Measurements from ENCODE around the gene EZH1. TPM values are rescaled to one million over a fixed set of nuclear protein-coding genes. Genes with fewer than 3 reads are reported as not detected.

EZH1 gene
- 32.3 TPM for total RNA-seq

GRCh38 chr17:42744806-42745617, at the start of gene EZH1:
EZH1 (minus strand) TSS chr17:42745040; CDS start chr17:42728941, 16,099 bp downstream.

GRCh38 chr17:42779936-42780850, 35.4 kb upstream of the EZH1 start, which contains the start of gene WNK4:
WNK4 (plus strand) TSS chr17:42780610; CDS start chr17:42780699, 89 bp downstream.

GRCh38 chr17:42773290-42774035, 28.6 kb upstream of the EZH1 start, which contains the start of gene VPS25:
VPS25 (plus strand) TSS chr17:42773449; CDS start chr17:42773476, 27 bp downstream.

DNA sequence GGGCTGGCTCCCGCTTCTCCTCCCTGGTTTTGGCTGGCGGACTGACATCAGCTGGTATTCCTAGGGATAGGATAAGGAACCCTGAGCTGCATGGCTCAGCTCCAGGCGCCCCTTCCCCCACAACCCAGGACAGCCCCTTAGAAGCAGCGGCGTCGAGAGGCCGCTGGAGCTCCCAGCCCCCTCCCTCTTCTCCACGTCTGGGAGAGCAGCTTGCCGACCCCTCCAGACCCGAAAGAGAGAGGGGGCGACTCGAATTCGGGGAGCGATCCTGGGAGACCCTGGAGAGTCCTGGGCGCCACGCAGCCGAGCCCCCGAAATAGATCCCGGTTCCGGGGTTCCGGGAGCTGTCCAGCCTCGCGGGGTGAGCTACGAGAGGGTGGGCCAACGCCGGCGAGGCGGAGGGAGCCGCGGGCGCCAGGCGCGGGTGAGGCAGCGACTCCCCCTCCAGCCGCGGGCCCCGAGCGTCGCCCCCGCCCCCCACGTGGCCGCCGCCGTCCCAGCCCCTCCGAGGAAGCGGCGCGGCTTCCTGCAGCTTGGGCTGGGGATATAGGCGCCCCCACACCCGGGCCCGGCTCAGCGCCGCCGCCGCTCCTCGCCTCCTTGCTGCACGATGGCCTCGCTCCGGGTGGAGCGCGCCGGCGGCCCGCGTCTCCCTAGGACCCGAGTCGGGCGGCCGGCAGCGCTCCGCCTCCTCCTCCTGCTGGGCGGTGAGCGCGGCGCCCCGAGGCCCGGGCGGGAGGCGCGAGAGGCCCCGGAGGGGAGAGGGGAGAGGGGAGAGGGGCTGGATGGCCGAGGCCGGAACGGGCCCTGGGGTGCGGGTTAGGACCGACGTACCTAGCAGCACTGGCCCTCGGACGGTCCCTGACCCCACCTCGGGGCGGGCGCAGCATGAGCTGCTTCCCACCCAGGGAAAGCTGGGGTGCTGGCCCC, 16.1 kb upstream of the EZH1 start, which contains the start of gene RAMP2:
RAMP2 (plus strand) TSS at position 576 of the 930 bp plus-strand sequence; CDS start at position 611, 35 bp downstream.

DNA sequence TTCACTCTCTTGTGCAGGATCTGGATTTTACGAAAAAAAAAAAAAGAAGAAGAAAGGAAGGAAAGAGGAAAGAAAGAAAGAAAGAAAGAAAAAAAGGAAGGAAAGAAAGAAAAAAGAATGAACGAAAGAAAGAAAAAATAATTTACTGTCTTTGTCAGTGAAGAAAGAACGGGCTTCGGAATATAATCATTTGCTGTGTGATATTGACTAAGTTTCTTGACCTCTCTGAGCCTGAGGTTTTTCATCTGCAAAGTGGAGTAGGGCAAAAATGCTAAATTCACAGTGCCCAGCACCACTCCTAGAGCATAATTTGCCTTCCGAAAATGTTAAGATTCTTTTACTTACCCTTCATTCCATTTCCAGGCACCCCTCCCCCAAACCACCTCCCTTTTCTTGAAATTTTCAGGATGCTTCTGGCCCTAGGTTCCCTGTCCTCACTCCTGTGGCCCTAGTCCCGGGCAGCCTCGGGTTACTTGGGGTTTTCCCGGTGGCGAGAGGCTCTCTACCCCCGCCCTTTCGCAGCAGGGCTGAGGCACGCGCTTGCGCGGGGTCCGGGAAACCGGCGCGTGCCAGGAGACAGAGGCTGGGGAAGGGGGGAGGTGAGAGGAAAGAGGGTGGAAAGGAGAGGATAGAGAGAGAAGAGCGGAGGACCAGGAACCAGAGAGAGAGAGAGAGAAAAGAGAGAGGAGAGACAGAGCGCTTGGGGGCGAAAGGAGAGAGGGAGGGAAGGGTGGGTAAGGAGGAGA, 62.7 kb downstream of the EZH1 start, which contains the start of gene CNTNAP1:
CNTNAP1 (plus strand) TSS at position 556 of the 746 bp plus-strand sequence. CDS start 299 bp downstream, outside the sequence.

DNA sequence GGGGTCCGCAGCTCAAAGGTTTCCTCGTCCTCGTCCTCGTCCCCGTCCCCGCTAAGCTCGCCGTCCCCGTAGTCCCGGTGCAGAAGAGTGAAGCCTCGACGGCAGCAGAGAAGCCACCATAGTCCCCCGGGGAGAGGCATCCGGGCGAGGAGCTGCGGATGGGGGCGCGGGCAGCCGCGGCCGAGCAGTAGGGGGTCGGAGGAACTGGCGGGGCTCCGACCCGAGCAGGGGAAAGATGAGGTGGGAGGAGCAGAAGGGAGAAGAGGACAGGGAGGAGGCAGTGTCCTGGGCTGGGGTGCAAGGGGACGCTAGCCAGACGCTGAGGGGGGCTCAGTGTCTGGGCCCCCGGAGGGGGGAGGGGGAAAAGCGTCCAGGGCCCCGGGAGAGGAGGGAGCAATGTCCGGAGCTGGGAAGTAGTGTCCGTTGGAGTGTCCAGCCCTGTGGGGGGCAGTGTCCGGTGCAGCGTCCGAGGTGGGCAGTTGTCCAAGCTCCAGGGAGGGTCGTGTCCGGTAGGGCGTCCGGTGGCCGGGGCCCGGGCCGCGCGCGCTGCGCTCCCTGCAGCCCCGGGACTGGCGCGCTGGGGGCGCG, 68.3 kb downstream of the EZH1 start, which contains the start of gene PLEKHH3:
PLEKHH3 (minus strand) TSS at position 571 of the 588 bp plus-strand sequence; CDS start at position 140, 431 bp downstream.

DNA sequence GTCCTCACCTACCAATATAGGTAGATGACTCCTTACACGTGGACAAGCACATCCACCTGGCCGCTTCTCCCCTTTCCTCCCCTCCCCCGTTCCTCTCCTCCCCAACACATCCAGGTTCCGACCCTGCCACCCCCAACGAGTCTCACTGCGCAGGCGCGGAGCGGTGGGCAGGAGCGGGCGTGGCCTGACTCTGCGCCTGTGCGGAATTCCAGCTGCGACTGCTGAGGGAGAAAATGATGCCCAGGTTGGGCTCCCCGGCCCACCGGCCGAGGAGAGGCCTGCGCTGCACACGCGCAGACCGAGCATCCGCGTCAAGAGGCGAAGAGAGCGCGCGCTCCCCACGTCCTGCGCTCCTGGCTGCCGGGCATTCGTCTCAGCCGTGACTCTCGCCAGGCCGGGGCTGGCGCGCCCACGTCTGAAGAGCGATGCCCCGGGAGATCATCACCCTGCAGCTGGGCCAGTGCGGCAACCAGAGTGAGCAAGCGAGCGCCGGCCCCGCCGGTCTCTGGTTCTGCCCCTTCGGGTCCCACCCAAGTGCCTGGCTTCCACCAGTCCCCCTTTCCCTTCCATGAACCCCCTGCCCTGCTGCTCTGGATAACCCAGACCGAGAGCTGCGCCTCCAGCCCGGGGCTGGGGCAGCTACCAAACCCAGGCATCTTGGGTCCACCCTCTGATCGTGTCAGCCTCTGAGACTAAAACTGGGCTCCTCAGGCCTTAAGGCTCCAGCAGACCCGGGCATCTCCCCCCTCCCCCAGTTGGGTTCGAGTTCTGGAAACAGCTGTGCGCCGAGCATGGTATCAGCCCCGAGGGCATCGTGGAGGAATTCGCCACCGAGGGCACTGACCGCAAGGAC, 85.5 kb downstream of the EZH1 start, which contains the start of gene TUBG2:
TUBG2 (plus strand) TSS at position 206 of the 853 bp plus-strand sequence; CDS start at position 426, 220 bp downstream.

Small RNA genes within 50 kb of the gene (small RNA-seq; reads per million reads assigned to genes)
- not detected for gene HMGN2P15 (ENCODE audit: low replicate concordance)
- gene MIR6780A (ENCODE audit: low replicate concordance), result not detected

Other genes starting within 250 kb of the EZH1 start
- gene NAGLU, start 208.8 kb downstream of the EZH1 start, total RNA-seq, result 33.8 TPM
- 2.3 TPM for gene HSD17B1, start 192.1 kb downstream of the EZH1 start, total RNA-seq
- gene COASY, start 182.9 kb downstream of the EZH1 start, total RNA-seq, result 31.4 TPM
- gene MLX, start 177.9 kb downstream of the EZH1 start, total RNA-seq, result 29.0 TPM
- gene PSMC3IP, start 167.3 kb downstream of the EZH1 start, total RNA-seq, result 3.2 TPM
- gene RETREG3, start 135.7 kb downstream of the EZH1 start, total RNA-seq, result 65.3 TPM
- gene TUBG1, start 135.4 kb downstream of the EZH1 start, total RNA-seq, result 21.4 TPM
- gene TUBG2, start 85.8 kb downstream of the EZH1 start, total RNA-seq, result 25.5 TPM
- gene PLEKHH3, start 68.0 kb downstream of the EZH1 start, total RNA-seq, result 34.7 TPM
- gene CCR10, start 63.2 kb downstream of the EZH1 start, total RNA-seq, result 2.2 TPM
- gene CNTNAP1, start 62.5 kb downstream of the EZH1 start, total RNA-seq, result 13.6 TPM
- gene RAMP2, start 16.2 kb upstream of the EZH1 start, total RNA-seq, result 34.9 TPM
- gene VPS25, start 28.4 kb upstream of the EZH1 start, total RNA-seq, result 65.6 TPM
- 11.4 TPM for gene WNK4, start 35.6 kb upstream of the EZH1 start, total RNA-seq
- 108 TPM for gene COA3, start 53.7 kb upstream of the EZH1 start, total RNA-seq
- 0.18 TPM for gene CNTD1, start 53.8 kb upstream of the EZH1 start, total RNA-seq
- gene BECN1, start 79.2 kb upstream of the EZH1 start, total RNA-seq, result 126 TPM
- 36.5 TPM for gene PSME3, start 88.4 kb upstream of the EZH1 start, total RNA-seq
- 1.6 TPM for gene AOC2, start 99.5 kb upstream of the EZH1 start, total RNA-seq
- 9.6 TPM for gene AOC3, start 106.2 kb upstream of the EZH1 start, total RNA-seq
- 6.0 TPM for gene G6PC1, start 155.8 kb upstream of the EZH1 start, total RNA-seq
- gene AARSD1, start 219.4 kb upstream of the EZH1 start, total RNA-seq, result 30.5 TPM
- 5.8 TPM for gene PTGES3L, start 235.0 kb upstream of the EZH1 start, total RNA-seq
- gene RUNDC1, start 235.5 kb upstream of the EZH1 start, total RNA-seq, result 11.7 TPM